GM12892 (cell line): ENCODE data around the gene IQGAP2.

Source experiments
- POLR2A ChIP-seq: IDR thresholded peaks from 2 replicates; pipeline ENCODE4 v1.6.1; 2011; ENCODE audit warnings: low read depth, low read length, control low read depth
- POLR2AphosphoS5 ChIP-seq: IDR thresholded peaks from 2 replicates; pipeline ENCODE4 v1.6.1; 2011; ENCODE audit warnings: low read depth, low read length, control low read depth
- TAF1 ChIP-seq: IDR thresholded peaks from 2 replicates; pipeline ENCODE4 v1.6.1; 2011; ENCODE audit warnings: low read depth, mild to moderate bottlenecking, control low read depth, low read length, borderline replicate concordance

DNA sequence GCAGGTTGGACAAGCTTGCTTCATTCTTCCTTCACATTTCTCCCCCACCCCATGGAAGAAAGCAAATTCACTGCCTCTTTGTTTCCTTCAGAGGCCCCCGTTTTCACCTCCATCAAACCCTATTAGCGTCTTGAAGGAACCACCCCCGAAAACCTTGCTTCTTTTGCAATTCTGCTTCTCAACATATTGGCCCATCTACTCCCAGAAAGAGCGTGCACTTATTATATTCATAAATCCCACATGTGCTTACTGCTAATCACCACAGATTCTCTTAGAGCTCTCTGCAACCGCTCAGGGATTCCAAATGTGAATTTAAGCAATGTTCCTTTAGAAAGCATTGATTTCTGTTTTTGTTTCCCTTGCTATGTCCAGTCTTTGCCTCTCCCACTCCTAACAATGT is 219.0 kb downstream of the IQGAP2 start:
- TF ChIP-seq POLR2AphosphoS5 (no peak), TAF1 (no peak), POLR2A (no peak)
